ENCODE measurements around the gene GRB14.

DNA sequence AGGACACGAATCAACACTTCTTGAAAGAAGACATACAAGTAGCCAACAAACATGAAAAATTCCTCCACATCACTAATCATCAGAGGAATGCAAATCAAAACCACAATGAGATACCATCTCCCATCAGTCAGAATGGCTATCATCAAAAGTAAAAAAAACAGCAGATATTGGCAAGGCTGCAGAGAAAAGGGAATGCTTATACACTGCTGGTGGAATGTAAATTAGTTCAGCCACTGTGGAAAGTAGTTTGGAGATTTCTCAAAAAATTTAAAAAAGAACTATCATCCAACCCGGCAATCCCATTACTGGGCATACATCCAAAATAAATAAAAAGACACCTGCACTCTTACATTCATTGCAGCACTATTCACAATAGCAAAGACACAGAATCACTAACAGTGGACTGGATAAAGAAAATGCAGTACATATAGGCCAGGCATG is 78.7 kb downstream of the GRB14 start:
- TF ChIP-seq CTCF (IDR thresholded peaks at IDR 0.05) (no peak), POLR2A (IDR thresholded peaks at IDR 0.05) (no peak)

Data from uterus (tissue), 2 donors.